KOPT-K1 (cell line): ENCODE data around the gene ZBTB7B.
A peak's percentile ranks its signal among the peaks of the same experiment; 100 is the strongest.
"Not testable (repeated sequence)": the region's sequence is repeated elsewhere in the genome, so short reads cannot be mapped to it uniquely, and the experiment has no call there.

ENCODE experiments used
- H3K27ac ChIP-seq: fragments of 200-600 bp; sonication (generic); 2 replicates; pipeline ENCODE4 v1.5.1; 2016; ENCODE audit warnings: antibody characterized with exemption, mild to moderate bottlenecking, low read depth, low read length; ENCODE audit not compliant: poor library complexity, severe bottlenecking
- H3K36me3 ChIP-seq: fragments of 200-600 bp; sonication (generic); 2 replicates; pipeline ENCODE4 v1.5.1; 2017; ENCODE audit warnings: antibody characterized with exemption, mild to moderate bottlenecking, low read length, moderate library complexity; ENCODE audit not compliant: insufficient read depth
- H3K9me3 ChIP-seq: fragments of 200-600 bp; sonication (generic); 2 replicates; pipeline ENCODE4 v1.5.1; 2017; ENCODE audit warnings: antibody characterized with exemption, low read length, mild to moderate bottlenecking; ENCODE audit not compliant: insufficient read depth, poor library complexity, severe bottlenecking

ZBTB7B gene

GRCh38 chr1:154973344-154974101, 29.1 kb upstream of the ZBTB7B start:
- peak overlapping the region; percentile 92 for H3K27ac ChIP-seq
- H3K36me3 ChIP-seq: peaks cover 34% of the 10 kb centered on the region
- H3K9me3 ChIP-seq: no peaks in the 10 kb centered on the region

DNA sequence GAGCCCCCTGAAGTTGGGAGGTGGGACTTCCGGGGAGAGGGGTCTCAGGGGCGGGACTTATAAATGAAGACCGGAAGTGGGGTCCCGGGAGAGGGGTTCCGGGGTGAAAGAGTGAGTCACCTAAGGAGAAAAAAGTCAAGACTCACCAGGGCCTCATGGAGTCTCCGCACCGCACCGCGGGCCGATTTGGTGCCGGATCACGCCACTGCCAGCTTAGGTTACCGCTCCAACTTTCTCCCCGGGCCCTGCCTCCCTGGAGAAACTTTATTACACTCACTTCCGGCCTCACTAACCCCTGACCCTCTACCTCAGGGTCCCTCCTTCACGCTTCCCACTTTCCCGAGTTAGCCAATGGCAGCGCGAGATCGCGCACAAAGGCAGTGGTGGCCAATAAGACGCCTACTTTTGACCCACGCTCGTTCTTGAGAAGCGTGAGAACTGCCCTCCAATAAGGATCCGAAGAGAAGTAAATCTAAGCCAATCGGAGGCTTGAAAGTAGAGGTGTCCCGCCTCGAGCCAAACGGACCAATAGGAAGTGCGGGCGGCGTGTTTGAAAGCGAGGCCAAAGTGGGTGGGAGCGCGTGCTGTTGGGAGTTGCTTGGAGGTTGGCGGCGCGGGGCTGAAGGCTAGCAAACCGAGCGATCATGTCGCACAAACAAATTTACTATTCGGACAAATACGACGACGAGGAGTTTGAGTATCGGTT, 28.3 kb upstream of the ZBTB7B start, which contains the start of gene CKS1B:
Gene CKS1B, plus strand, starts transcription at position 580 of the 706 bp plus-strand sequence. Its CDS starts 65 bp downstream, at position 645.
- peak within 1 kb of the TSS; percentile 92 for H3K27ac ChIP-seq
- peaks cover 33% of the 10 kb centered on the region for H3K36me3 ChIP-seq
- H3K9me3 ChIP-seq: no peaks in the 10 kb centered on the region

GRCh38 chr1:154974808-154975408, 27.7 kb upstream of the ZBTB7B start:
- peak overlapping the region; percentile 92 for H3K27ac ChIP-seq

GRCh38 chr1:154975409-154976059, 27.1 kb upstream of the ZBTB7B start:
- Histone ChIP-seq H3K36me3 (peaks cover 39% of the 10 kb centered on the region), H3K27ac (peak overlapping the region; percentile 92)

More at GRCh38 chr1:154974808-154975408, 27.7 kb upstream of the ZBTB7B start:
- Histone ChIP-seq H3K36me3 (peaks cover 33% of the 10 kb centered on the region), H3K9me3 (no peaks in the 10 kb centered on the region)

DNA sequence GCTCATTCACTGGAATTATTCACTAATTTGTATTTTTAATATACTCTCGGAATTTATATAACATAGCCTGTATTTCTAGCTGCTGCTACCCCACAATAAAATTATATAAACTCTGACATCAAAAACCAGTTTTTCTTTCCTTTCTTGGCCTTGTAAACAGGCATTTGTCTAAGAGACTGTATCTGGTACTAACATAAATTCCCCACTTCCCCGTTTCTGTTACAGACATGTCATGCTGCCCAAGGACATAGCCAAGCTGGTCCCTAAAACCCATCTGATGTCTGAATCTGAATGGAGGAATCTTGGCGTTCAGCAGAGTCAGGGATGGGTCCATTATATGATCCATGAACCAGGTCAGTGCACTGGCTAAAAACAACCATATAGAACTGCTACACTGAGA, 24.8 kb upstream of the ZBTB7B start:
- H3K9me3 ChIP-seq, H3K27ac ChIP-seq: not testable (repeated sequence)
- H3K36me3 ChIP-seq: peaks cover 43% of the 10 kb centered on the region

More at GRCh38 chr1:154975409-154976059, 27.1 kb upstream of the ZBTB7B start:
- no peaks in the 10 kb centered on the region for H3K9me3 ChIP-seq

- no peaks in the 10 kb centered on the region for H3K9me3 ChIP-seq
- peaks cover 42% of the 10 kb centered on the region for H3K36me3 ChIP-seq
- no peak overlapping the region for H3K27ac ChIP-seq
Measured at GRCh38 chr1:154978360-154978759, 24.2 kb upstream of the ZBTB7B start.

DNA sequence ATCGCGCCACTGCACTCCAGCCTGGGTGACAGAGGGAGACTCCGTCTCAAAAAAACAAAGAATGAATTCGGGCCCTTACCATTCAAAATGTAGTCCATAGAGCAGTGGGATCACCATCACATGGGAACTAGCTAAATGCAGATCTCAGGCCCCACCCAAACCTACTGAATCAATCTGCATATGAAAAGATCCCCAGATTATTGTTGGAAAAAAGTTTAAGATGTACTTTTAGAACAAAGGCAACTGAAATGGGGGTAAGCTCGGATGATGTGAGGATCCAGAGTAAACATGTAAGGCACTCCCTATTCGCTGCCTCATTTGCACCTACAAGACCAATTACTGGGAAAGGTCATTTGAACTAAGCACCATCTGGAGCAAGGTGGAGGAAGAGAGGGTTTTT, 20.3 kb upstream of the ZBTB7B start:
- H3K9me3 ChIP-seq: no peaks in the 10 kb centered on the region
- H3K27ac ChIP-seq: peak overlapping the region; percentile 59
- peaks cover 48% of the 10 kb centered on the region for H3K36me3 ChIP-seq

GRCh38 chr1:154982897-154983648, 19.5 kb upstream of the ZBTB7B start, which contains the start of gene FLAD1:
Gene FLAD1, plus strand, starts transcription at chr1:154983344. Its CDS starts 351 bp downstream, at chr1:154983695.
- peaks cover 48% of the 10 kb centered on the region for H3K36me3 ChIP-seq
- H3K9me3 ChIP-seq: no peaks in the 10 kb centered on the region
- H3K27ac ChIP-seq: peak within 1 kb of the TSS; percentile 59

DNA sequence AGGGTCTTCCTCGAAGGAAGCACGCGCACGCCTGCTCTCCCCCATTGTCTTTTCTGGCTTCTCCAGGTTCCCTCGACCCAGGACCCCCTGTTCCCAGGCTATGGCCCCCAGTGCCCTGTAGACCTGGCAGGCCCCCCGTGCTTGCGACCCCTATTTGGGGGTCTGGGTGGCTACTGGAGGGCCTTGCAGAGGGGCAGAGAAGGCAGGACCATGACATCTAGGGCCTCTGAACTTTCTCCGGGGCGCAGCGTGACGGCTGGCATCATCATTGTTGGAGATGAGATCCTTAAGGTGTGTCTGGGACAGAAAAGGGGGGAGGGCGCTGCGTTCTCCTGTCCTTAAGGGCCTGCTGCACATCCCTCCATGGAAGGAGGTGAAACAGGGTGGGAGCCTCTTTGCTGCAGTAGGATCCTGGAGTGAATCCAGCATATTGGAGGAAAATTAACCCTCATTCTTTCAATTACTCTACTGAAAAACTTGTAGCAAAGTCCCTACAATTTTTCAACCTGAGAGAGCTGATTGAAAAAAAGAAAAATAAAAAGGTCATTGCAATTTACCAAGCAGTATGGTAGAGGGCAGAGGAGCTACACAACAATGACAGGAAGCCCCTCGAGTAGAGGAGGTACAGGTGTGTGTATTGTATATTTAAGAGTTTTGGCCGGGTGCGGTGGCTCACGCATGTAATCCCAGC, 18.7 kb upstream of the ZBTB7B start:
- peak overlapping the region; percentile 59 for H3K27ac ChIP-seq
- peaks cover 50% of the 10 kb centered on the region for H3K36me3 ChIP-seq
- H3K9me3 ChIP-seq: no peaks in the 10 kb centered on the region

GRCh38 chr1:154986736-154987135, 15.9 kb upstream of the ZBTB7B start:
- H3K9me3 ChIP-seq, H3K27ac ChIP-seq: not testable (repeated sequence)
- H3K36me3 ChIP-seq: peaks cover 48% of the 10 kb centered on the region

GRCh38 chr1:154987326-154987725, 15.3 kb upstream of the ZBTB7B start:
- peaks cover 48% of the 10 kb centered on the region for H3K36me3 ChIP-seq
- H3K27ac ChIP-seq: no peak overlapping the region
- H3K9me3 ChIP-seq: no peaks in the 10 kb centered on the region

- Histone ChIP-seq H3K36me3 (peaks cover 48% of the 10 kb centered on the region), H3K9me3 (no peaks in the 10 kb centered on the region), H3K27ac (no peak overlapping the region)
Measured at GRCh38 chr1:154988058-154988954, 14.3 kb upstream of the ZBTB7B start.

DNA sequence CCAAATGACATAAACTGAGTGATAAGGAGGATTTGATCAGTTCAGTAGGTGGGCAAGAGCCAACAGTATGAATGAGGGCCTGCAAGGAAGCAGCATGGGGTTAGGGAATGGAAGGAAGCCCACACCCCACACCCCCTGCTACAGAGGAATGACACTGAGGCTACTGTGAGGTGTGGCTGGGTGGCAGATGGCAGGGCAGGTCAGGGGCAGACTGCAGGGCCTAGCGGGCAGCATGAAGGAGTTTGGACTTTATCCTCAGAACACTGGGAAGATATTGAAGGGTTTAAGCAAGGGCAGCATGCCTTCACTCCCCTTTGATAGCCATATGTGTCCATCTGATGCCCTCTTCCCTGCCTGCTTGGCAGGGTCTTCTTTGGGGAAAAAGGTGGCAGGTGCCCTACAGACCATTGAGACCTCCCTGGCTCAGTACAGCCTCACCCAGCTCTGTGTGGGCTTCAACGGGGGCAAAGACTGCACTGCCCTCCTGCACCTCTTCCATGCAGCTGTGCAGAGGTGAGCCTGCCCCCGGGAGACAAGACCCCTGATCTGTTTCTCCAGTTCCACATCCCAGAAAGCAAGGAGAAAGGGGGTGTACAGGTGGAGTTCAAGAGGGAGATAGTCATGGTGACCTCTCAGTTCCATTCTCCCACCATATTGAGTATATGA, 13.3 kb upstream of the ZBTB7B start:
- Histone ChIP-seq H3K9me3 (no peaks in the 10 kb centered on the region), H3K36me3 (peaks cover 48% of the 10 kb centered on the region), H3K27ac (no peak overlapping the region)
